Ovary (tissue), 9 donors: ENCODE measurements around the gene ADCYAP1R1. TPM values are rescaled to one million over a fixed set of nuclear protein-coding genes. Genes with fewer than 3 reads are reported as not detected.

ENCODE experiments used
- DNase-seq, 5 donors: peaks; one replicate each; pipeline ENCODE4 v3.0.0-alpha.2; 2019 to 2020
- H3K27ac ChIP-seq, 2 donors: fragments of 200-600 bp; one replicate each; pipeline versions ENCODE4 v1.5.1 to v1.8.0; 2019 to 2022
- H3K27me3 ChIP-seq: fragments of 200-600 bp; one replicate; pipeline ENCODE4 v1.8.0; 2022
- H3K36me3 ChIP-seq: fragments of 200-600 bp; sonication (generic); one replicate; pipeline ENCODE4 v1.5.1; 2019
- H3K4me1 ChIP-seq: one replicate; pipeline ENCODE4 v1.8.1; 2013; ENCODE audit warnings: mild to moderate bottlenecking, moderate library complexity; ENCODE audit not compliant: insufficient read depth
- H3K4me3 ChIP-seq: fragments of 200-600 bp; sonication (generic); one replicate; pipeline ENCODE4 v1.5.1; 2017
- H3K9me3 ChIP-seq, 2 donors: fragments of 200-600 bp in 1 of 2; sonication (generic) in 1 of 2; one replicate each; pipeline versions ENCODE4 v1.5.1 to v1.8.1; 2013 to 2019; ENCODE audit warnings: mild to moderate bottlenecking in 1 of 2, moderate library complexity in 1 of 2
- CTCF ChIP-seq, 3 donors: fragments of 450-650 bp in 2 of 3; fragments of 200-600 bp in 1 of 3; IDR thresholded peaks; one replicate each; pipeline versions ENCODE4 v1.5.1 to v1.8.0; 2016 to 2022; ENCODE audit warnings: antibody characterized with exemption in 3 of 3, mild to moderate bottlenecking in 1 of 3
- EP300 ChIP-seq: sonication (generic); formaldehyde crosslinking; IDR thresholded peaks from one replicate; pipeline ENCODE4 v1.6.1; 2017; ENCODE audit warnings: antibody characterized with exemption
- POLR2A ChIP-seq: fragments of 450-650 bp; IDR thresholded peaks from one replicate; pipeline ENCODE4 v1.6.1; 2017; ENCODE audit warnings: antibody characterized with exemption, mild to moderate bottlenecking, moderate library complexity
- whole genome bisulfite sequencing, 3 donors: extraction: QIAGEN DNeasy Blood & Tissue Kit in 1 of 3; methylation state at CpG; one replicate each; pipeline versions ENCODE4 v1.1.5 to v1.1.7; 2013 to 2017; 5-methylcytosine and 5-hydroxymethylcytosine counted together
- intact Hi-C, 4 donors: fragments of 100-400 bp; cut with DNase I; formaldehyde crosslinking; loops; one replicate each; pipeline versions ENCODE4 v1.11.0 to v1.15.1; 2022 to 2023
- polyA plus RNA-seq, 2 donors: library from polyadenylated mRNA; stranded (reverse); fragments of 200-250 nt in 1 of 2; fragments of 350-450 nt in 1 of 2; fragmentation: Illumina TruSeq in 1 of 2; extraction: RNeasy Lipid Tissue Mini Kit (QIAGEN cat#74804) in 1 of 2; gene quantifications; one replicate each; pipeline ENCODE4 v1.2.3, GENCODE V29; 2013 to 2014
- total RNA-seq, 7 donors: library from RNA; depleted of rRNA in 2 of 7; stranded (reverse); fragments of >200 nt in 2 of 7; fragmentation: NEBNext Ultra II Directional in 3 of 7; extraction: Animal tissue kit (Norgen Biotek cat#: 25700) in 3 of 7; gene quantifications; one replicate each; pipeline versions ENCODE4 v1.1.0 to v1.2.4, GENCODE V29; 2016 to 2023
- donor health status: DM: no; HTN: no; CAD: no; lungs with moderate emphysema.
- donor health status: DM: no; HTN: no; CAD: no.
- donor health status: Bipolar disorder and iron deficiency.
- donor health status: DM: yes; HTN: yes; CAD: no.
- donor health status: DM: no; HTN: no; CAD: no.
- donor health status: DM: yes; HTN: yes; CAD: no.

ADCYAP1R1 gene
- total and polyA plus RNA-seq, 9 donors = 0.33 to 9.2 (median 5.0) TPM

- intact Hi-C loops = no loop called here
- H3K4me1 ChIP-seq = no peaks in the 10 kb centered on the region
- DNase-seq = no peak
- no peak for TF ChIP-seq POLR2A
- TF ChIP-seq CTCF (IDR thresholded peaks at IDR 0.05) = no peak
- TF ChIP-seq EP300 = no peak
- no peak overlapping the region for H3K27ac ChIP-seq
- H3K36me3 ChIP-seq = no peaks in the 10 kb centered on the region
- H3K4me3 ChIP-seq = no peak overlapping the region
- H3K9me3 ChIP-seq = no peaks in the 10 kb centered on the region
- no peaks in the 10 kb centered on the region for H3K27me3 ChIP-seq
- WGBS, 3 donors = 88 to 95% (median 88%) methylated on average over 13 of the region's 13 CpGs
These were observed 54.4 kb downstream of the ADCYAP1R1 start for GRCh38 chr7:31106303-31107105.

GRCh38 chr7:31107106-31108090 is 55.3 kb downstream of the ADCYAP1R1 start:
- Histone ChIP-seq H3K27me3 (no peaks in the 10 kb centered on the region), H3K9me3 (no peaks in the 10 kb centered on the region), H3K4me3 (no peak overlapping the region), H3K4me1 (no peaks in the 10 kb centered on the region), H3K27ac (no peak overlapping the region), H3K36me3 (no peaks in the 10 kb centered on the region)
- intact Hi-C loops = no loop called here
- 85 to 87% (median 86%) methylated on average over 15 of the region's 15 CpGs for WGBS, 3 donors
- TF ChIP-seq POLR2A (no peak), EP300 (no peak), CTCF (IDR thresholded peaks at IDR 0.05) (no peak)
- DNase-seq = no peak

- intact Hi-C loops = no loop called here
- Histone ChIP-seq H3K36me3 (no peaks in the 10 kb centered on the region), H3K4me1 (no peaks in the 10 kb centered on the region), H3K27me3 (no peaks in the 10 kb centered on the region), H3K9me3 (no peaks in the 10 kb centered on the region), H3K27ac (no peak overlapping the region), H3K4me3 (no peak overlapping the region)
- 74 to 89% (median 84%) methylated on average over 1 of the region's 1 CpG for WGBS, 3 donors
- TF ChIP-seq CTCF (IDR thresholded peaks at IDR 0.05) (no peak), POLR2A (no peak), EP300 (no peak)
- DNase-seq = no peak
These were observed 56.1 kb downstream of the ADCYAP1R1 start for GRCh38 chr7:31108097-31108657.

- TF ChIP-seq CTCF (IDR thresholded peaks at IDR 0.05) (no peak), EP300 (no peak), POLR2A (no peak)
- intact Hi-C loops = loop anchor here in 1 of 4 donors (10.0 kb wide), 1 partner anchor 125 kb away; no protein-coding TSS in a partner anchor
These were observed 57.6 kb downstream of the ADCYAP1R1 start for GRCh38 chr7:31109751-31110150.

More at GRCh38 chr7:31109751-31110150, 57.6 kb downstream of the ADCYAP1R1 start:
- Histone ChIP-seq H3K4me3 (no peak overlapping the region), H3K27ac (no peak overlapping the region), H3K4me1 (no peaks in the 10 kb centered on the region), H3K9me3 (no peaks in the 10 kb centered on the region), H3K27me3 (no peaks in the 10 kb centered on the region), H3K36me3 (no peaks in the 10 kb centered on the region)
- WGBS, 3 donors = 90 to 94% (median 91%) methylated on average over 3 of the region's 3 CpGs
- DNase-seq = no peak
